ENCODE data around the gene PTAFR.

- TF ChIP-seq CTCF (IDR thresholded peaks at IDR 0.05; ENCODE audit: low read length), result no peak
- no peak for TF ChIP-seq EZH2 (IDR thresholded peaks at IDR 0.05; ENCODE audit: borderline replicate concordance, low read length)
These were observed 47.3 kb downstream of the PTAFR start for GRCh38 chr1:28129150-28129549.
